CD4-positive, alpha-beta T cell (primary cell): Measurements from ENCODE around the gene ATG12. TPM values are rescaled to one million over a fixed set of nuclear protein-coding genes. Genes with fewer than 3 reads are reported as not detected.
A peak's percentile ranks its signal among the peaks of the same experiment; 100 is the strongest.

ENCODE experiments used
- ATAC-seq: fragments of 200-7000 bp; cut with Tn5 transposase; one replicate; pipeline ENCODE4 v1.10.0; 2022; ENCODE audit warnings: mild to moderate bottlenecking; ENCODE audit not compliant: poor library complexity
- CTCF ChIA-PET: fragments of 350-600 bp; sonication (Branson Sonifier 250); formaldehyde crosslinking; loops from one replicate; lab custom pipeline; 2021; ENCODE audit warnings: antibody characterized with exemption, inconsistent platforms; lab: Charles Lee
- POLR2A ChIA-PET: fragments of 350-600 bp; sonication (Branson Sonifier 250); formaldehyde crosslinking; loops from one replicate; lab custom pipeline; 2021; ENCODE audit warnings: antibody characterized with exemption, inconsistent platforms; lab: Charles Lee
- DNase-seq, 14 experiments: peaks; one replicate each; pipeline ENCODE4 v3.0.0-alpha.2; 2013 to 2020; ENCODE audit warnings: mixed read lengths in 2 of 14
- H3K27ac ChIP-seq, 2 donors: one replicate each; pipeline versions ENCODE4 v1.5.1 to v1.7.0; 2013; ENCODE audit warnings: low read length in 2 of 2, low read depth in 1 of 2, mild to moderate bottlenecking in 1 of 2
- H3K27me3 ChIP-seq, 2 experiments: 1 replicate in 1 of 2; 2 replicates in 1 of 2; pipeline versions ENCODE4 v1.6.1 to v1.7.0; 2013; ENCODE audit warnings: low read length in 2 of 2, control low read depth in 1 of 2, mild to moderate bottlenecking in 1 of 2, moderate library complexity in 1 of 2; ENCODE audit not compliant: insufficient read depth in 2 of 2, control insufficient read depth in 1 of 2
- H3K36me3 ChIP-seq: one replicate; pipeline ENCODE4 v1.6.1; 2013; ENCODE audit warnings: low read length, control low read depth; ENCODE audit not compliant: insufficient read depth
- H3K4me1 ChIP-seq: one replicate; pipeline ENCODE4 v1.6.1; 2013; ENCODE audit warnings: low read length, control low read depth; ENCODE audit not compliant: insufficient read depth
- H3K4me3 ChIP-seq: one replicate; pipeline ENCODE4 v1.5.1; 2013; ENCODE audit warnings: mild to moderate bottlenecking, low read length, moderate library complexity
- H3K9me3 ChIP-seq, 2 experiments: 1 replicate in 1 of 2; 2 replicates in 1 of 2; pipeline versions ENCODE4 v1.6.1 to v1.7.0; 2013; ENCODE audit warnings: low read length in 2 of 2, mild to moderate bottlenecking in 2 of 2, control low read depth in 1 of 2, moderate library complexity in 1 of 2; ENCODE audit not compliant: control insufficient read depth in 1 of 2, insufficient read depth in 1 of 2
- H3K27ac Mint-ChIP-seq: one replicate; pipeline ENCODE4 v1.8.0; 2020; ENCODE audit warnings: mixed read lengths
- H3K27me3 Mint-ChIP-seq: one replicate; pipeline ENCODE4 v1.8.0; 2021; ENCODE audit warnings: mixed read lengths
- H3K36me3 Mint-ChIP-seq: one replicate; pipeline ENCODE4 v1.8.0; 2021; ENCODE audit warnings: low read depth, mixed read lengths
- H3K4me1 Mint-ChIP-seq: one replicate; pipeline ENCODE4 v1.8.0; 2021; ENCODE audit warnings: low read depth, mixed read lengths
- H3K4me3 Mint-ChIP-seq: one replicate; pipeline ENCODE4 v1.8.0; 2020; ENCODE audit warnings: mild to moderate bottlenecking, mixed read lengths
- H3K9me3 Mint-ChIP-seq: one replicate; pipeline ENCODE4 v1.8.0; 2020; ENCODE audit warnings: mixed read lengths
- intact Hi-C, 2 experiments: fragments of 100-400 bp; cut with DNase I in 1 of 2; cut with micrococcal nuclease in 1 of 2; formaldehyde crosslinking; loops; one replicate each; pipeline versions ENCODE4 v1.15.1 to v1.9.0; 2023 to 2025; cut with DNase I, micrococcal nuclease
- total RNA-seq, 174 experiments: library from RNA in 2 of 174; stranded (reverse) in 2 of 174; gene quantifications; one replicate each; pipeline ENCODE4 v1.2.3 and lab custom pipeline; 2021 to 2026
- TF ChIP-seq, protein P1 (sequence below): fragments of 200-600 bp; IDR thresholded peaks from one replicate; pipeline ENCODE4 v1.8.0; 2022; ENCODE audit warnings: antibody characterized with exemption, mild to moderate bottlenecking

Gene ATG12
- total RNA-seq, 2 experiments from 2014 or later, result 61.0 to 62.2 TPM

DNA sequence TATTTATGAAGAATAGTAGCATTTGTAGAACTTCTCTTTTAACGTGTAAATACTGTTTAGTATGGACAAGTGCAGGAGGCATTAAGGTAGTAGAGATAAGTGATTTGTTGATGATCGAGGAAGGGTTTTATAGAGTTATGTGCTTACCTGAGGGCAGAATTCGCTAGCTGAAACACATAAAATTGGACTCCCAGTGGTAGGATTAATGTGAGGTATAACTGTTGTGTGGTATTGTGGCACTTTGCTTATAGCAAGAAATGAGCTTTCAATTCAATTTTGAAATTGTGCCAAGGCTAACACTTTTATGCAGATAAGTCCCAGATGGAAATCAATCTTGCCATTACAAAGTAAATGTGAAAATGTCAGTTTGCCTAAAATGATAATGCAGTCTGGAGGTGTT is 1.6 kb upstream of the ATG12 start:
- TF ChIP-seq, protein P1, sequence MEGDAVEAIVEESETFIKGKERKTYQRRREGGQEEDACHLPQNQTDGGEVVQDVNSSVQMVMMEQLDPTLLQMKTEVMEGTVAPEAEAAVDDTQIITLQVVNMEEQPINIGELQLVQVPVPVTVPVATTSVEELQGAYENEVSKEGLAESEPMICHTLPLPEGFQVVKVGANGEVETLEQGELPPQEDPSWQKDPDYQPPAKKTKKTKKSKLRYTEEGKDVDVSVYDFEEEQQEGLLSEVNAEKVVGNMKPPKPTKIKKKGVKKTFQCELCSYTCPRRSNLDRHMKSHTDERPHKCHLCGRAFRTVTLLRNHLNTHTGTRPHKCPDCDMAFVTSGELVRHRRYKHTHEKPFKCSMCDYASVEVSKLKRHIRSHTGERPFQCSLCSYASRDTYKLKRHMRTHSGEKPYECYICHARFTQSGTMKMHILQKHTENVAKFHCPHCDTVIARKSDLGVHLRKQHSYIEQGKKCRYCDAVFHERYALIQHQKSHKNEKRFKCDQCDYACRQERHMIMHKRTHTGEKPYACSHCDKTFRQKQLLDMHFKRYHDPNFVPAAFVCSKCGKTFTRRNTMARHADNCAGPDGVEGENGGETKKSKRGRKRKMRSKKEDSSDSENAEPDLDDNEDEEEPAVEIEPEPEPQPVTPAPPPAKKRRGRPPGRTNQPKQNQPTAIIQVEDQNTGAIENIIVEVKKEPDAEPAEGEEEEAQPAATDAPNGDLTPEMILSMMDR, result no peak
- peak overlapping the region; percentile 71 for H3K4me3 ChIP-seq
- Mint-ChIP-seq H3K36me3 (peaks cover 18% of the 10 kb centered on the region), H3K4me3 (peak overlapping the region; percentile 99), H3K9me3 (no peaks in the 10 kb centered on the region), H3K4me1 (peaks cover 65% of the 10 kb centered on the region), H3K27me3 (no peaks in the 10 kb centered on the region), H3K27ac (peak overlapping the region; percentile 97)
- no peaks in the 10 kb centered on the region for H3K27me3 ChIP-seq
- POLR2A ChIA-PET, result interaction anchor here (1.0 to 2.7 kb wide), 5 partner anchors 8 to 581 kb away, joined by 3 to 11 read pairs (median 5); partner anchors contain the start of genes CCDC112 and COMMD10
- no peak overlapping the region for H3K27ac ChIP-seq
- H3K36me3 ChIP-seq, result peaks cover 4% of the 10 kb centered on the region
- intact Hi-C loops, result loop anchor here (2.0 to 10.0 kb wide), 4 partner anchors 240 to 676 kb away; partner anchors contain the start of genes CCDC112 (in 1 of the 2), FEM1C (in 1 of the 2) and TRIM36 (in 1 of the 2)
- peaks cover 25% of the 10 kb centered on the region for H3K4me1 ChIP-seq
- ATAC-seq, result no peak
- no peaks in the 10 kb centered on the region for H3K9me3 ChIP-seq
- CTCF ChIA-PET, result interaction anchor here (0.7 to 1.7 kb wide), 3 partner anchors 11 to 317 kb away, joined by 3 to 10 read pairs (median 4); no protein-coding TSS in a partner anchor
- peak in 1 of 14 experiments; percentile 25 for DNase-seq

DNA sequence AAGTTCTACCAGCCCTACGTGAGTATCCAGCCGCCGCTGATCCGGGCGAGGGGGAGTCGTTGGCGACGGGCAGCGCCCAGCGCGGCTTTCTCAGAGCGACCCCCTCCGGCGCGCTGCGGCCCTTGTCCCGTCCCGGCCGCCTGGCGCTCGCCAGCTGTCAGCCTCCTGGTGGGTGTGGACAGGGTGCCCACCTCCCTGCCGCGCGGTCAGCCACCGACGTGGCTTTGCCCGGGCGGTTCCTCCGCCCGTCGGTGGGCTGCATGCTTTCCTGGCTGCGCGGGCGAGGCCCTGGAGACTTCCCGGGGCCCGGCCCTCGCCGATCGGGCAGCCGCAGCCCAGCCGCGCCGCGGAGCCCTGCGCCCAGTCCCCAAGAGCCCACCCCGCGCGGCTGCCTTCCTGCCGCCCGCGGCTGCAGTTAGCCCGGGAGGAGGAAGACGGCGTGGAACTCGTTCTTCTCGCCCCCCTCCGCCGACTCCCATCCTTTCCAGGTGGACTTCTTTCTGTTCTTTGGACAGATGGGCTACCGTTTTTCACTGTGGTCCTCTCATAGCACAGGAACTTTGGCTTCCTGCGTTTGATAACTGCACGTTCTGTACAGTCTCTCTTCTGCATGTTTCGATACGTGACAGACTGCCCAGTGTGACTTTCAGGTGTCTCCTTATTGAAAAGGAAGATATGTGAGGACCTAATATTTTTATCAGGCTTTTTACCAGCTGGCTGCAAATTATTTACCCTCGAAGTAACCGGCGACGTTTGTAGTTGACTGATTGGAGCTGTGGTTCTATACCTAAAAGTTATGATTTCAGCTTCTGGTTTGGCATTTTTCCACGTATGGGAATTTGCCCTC is 947 bp upstream of the ATG12 start:
- peaks cover 10% of the 10 kb centered on the region for H3K36me3 ChIP-seq
- CTCF ChIA-PET, result interaction anchor here (0.7 to 1.7 kb wide), 3 partner anchors 11 to 316 kb away, joined by 3 to 10 read pairs (median 4); no protein-coding TSS in a partner anchor
- no peaks in the 10 kb centered on the region for H3K27me3 ChIP-seq
- ATAC-seq, result no peak
- Mint-ChIP-seq H3K4me3 (peak overlapping the region; percentile 99), H3K9me3 (no peaks in the 10 kb centered on the region), H3K27me3 (no peaks in the 10 kb centered on the region), H3K4me1 (peaks cover 71% of the 10 kb centered on the region), H3K27ac (peak overlapping the region; percentile 97), H3K36me3 (peaks cover 24% of the 10 kb centered on the region)
- POLR2A ChIA-PET, result interaction anchor here (0.7 to 2.7 kb wide), 10 partner anchors 7 to 580 kb away, joined by 3 to 16 read pairs (median 5); partner anchors contain the start of genes CCDC112, COMMD10, FEM1C and TMED7
- intact Hi-C loops, result loop anchor here (2.0 to 10.0 kb wide), 4 partner anchors 240 to 675 kb away; partner anchors contain the start of genes CCDC112 (in 1 of the 2), FEM1C (in 1 of the 2) and TRIM36 (in 1 of the 2)
- H3K4me1 ChIP-seq, result peaks cover 25% of the 10 kb centered on the region
- no peaks in the 10 kb centered on the region for H3K9me3 ChIP-seq
- peak overlapping the region; percentile 71 for H3K4me3 ChIP-seq
- peak overlapping the region in 1 of 2 donors; percentile 85 for H3K27ac ChIP-seq
- TF ChIP-seq, protein P1, result no peak
- DNase-seq, result peak in 8 of 14 experiments; percentile 2 to 55 (median 21)

DNA sequence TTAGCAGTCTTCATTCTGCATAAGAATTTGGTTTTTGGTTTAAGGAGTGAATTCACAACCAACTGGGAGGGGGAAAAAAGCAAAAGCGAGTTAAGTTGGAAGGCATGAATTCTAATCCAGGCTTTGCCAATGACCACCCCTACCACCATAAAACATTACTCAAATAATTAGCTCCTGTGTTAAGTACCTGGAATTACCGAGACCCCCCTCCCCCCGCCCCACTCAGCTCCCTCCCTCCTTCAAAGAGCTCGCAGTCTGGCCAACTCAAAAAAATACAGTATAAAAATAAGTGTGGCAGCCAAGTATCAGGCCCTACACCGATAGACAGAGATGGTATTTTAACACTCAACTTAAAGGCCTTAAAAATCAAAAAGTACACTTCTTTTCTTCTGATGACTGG is 492 bp downstream of the ATG12 start:
- Mint-ChIP-seq H3K4me1 (peaks cover 76% of the 10 kb centered on the region), H3K9me3 (no peaks in the 10 kb centered on the region), H3K27me3 (no peaks in the 10 kb centered on the region), H3K36me3 (peaks cover 38% of the 10 kb centered on the region), H3K27ac (peak overlapping the region; percentile 97), H3K4me3 (peak overlapping the region; percentile 98)
- Histone ChIP-seq H3K4me1 (peaks cover 25% of the 10 kb centered on the region), H3K9me3 (no peaks in the 10 kb centered on the region), H3K27me3 (no peaks in the 10 kb centered on the region), H3K4me3 (peak overlapping the region; percentile 71), H3K27ac (peak overlapping the region; percentile 85 to 97), H3K36me3 (peaks cover 25% of the 10 kb centered on the region)
- DNase-seq (peak in 1 of 14 experiments; percentile 7), ATAC-seq (no peak)
- ChIA-PET POLR2A (interaction anchor here (1.1 to 2.7 kb wide), 8 partner anchors 13 to 545 kb away, joined by 3 to 16 read pairs (median 8); partner anchors contain the start of genes CCDC112, COMMD10, FEM1C and TMED7), CTCF (no interaction called here)
- TF ChIP-seq, protein P1, result no peak
- intact Hi-C loops, result loop anchor here (2.0 to 10.0 kb wide), 6 partner anchors 214 to 674 kb away; partner anchors contain the start of genes FEM1C (in 2 of the 2), CCDC112 (in 1 of the 2), TMED7 (in 1 of the 2) and TRIM36 (in 1 of the 2)
